Spleen (tissue), 11 donors: Measurements from ENCODE around the gene PTPRN2. TPM values are rescaled to one million over a fixed set of nuclear protein-coding genes. Genes with fewer than 3 reads are reported as not detected.
A peak's percentile ranks its signal among the peaks of the same experiment; 100 is the strongest.

Source experiments
- DNase-seq: peaks from one replicate; pipeline ENCODE4 v3.0.0-alpha.2; 2020
- H3K27ac ChIP-seq, 8 donors: fragments of 200-600 bp; sonication (generic) in 7 of 8; 1 replicate in 4 of 8; 2 replicates in 4 of 8; pipeline versions ENCODE4 v1.5.0 to v1.8.0; 2016 to 2021; ENCODE audit warnings: inconsistent platforms in 4 of 8, mild to moderate bottlenecking in 4 of 8, moderate library complexity in 1 of 8
- H3K27me3 ChIP-seq, 7 donors: fragments of 200-600 bp; sonication (generic) in 6 of 7; replicated peaks in 1 of 7; 1 replicate in 4 of 7; 2 replicates in 3 of 7; pipeline versions ENCODE4 v1.5.0 to v1.8.0; 2016 to 2021; ENCODE audit warnings: inconsistent platforms in 3 of 7, mild to moderate bottlenecking in 1 of 7
- H3K36me3 ChIP-seq, 6 donors: fragments of 200-600 bp; sonication (generic) in 5 of 6; 1 replicate in 4 of 6; 2 replicates in 2 of 6; pipeline versions ENCODE4 v1.5.0 to v1.8.0; 2016 to 2021; ENCODE audit warnings: inconsistent platforms in 2 of 6
- H3K4me1 ChIP-seq, 6 donors: fragments of 200-600 bp; sonication (generic) in 5 of 6; 1 replicate in 3 of 6; 2 replicates in 3 of 6; pipeline versions ENCODE4 v1.5.0 to v1.8.0; 2016 to 2021; ENCODE audit warnings: inconsistent platforms in 3 of 6
- H3K4me3 ChIP-seq, 8 donors: fragments of 200-600 bp; sonication (generic) in 7 of 8; 1 replicate in 4 of 8; 2 replicates in 4 of 8; pipeline versions ENCODE4 v1.5.0 to v1.8.0; 2016 to 2021; ENCODE audit warnings: inconsistent platforms in 4 of 8, mild to moderate bottlenecking in 4 of 8, moderate library complexity in 2 of 8
- H3K9me3 ChIP-seq, 8 donors: fragments of 200-600 bp; sonication (generic) in 7 of 8; 1 replicate in 4 of 8; 2 replicates in 4 of 8; pipeline versions ENCODE4 v1.5.0 to v1.8.0; 2016 to 2021; ENCODE audit warnings: inconsistent platforms in 4 of 8
- POLR2A ChIP-seq, 3 donors: fragments of 450-650 bp; IDR thresholded peaks; one replicate each; pipeline ENCODE4 v1.5.1; 2017; ENCODE audit warnings: antibody characterized with exemption in 3 of 3, mild to moderate bottlenecking in 1 of 3
- POLR2AphosphoS5 ChIP-seq, 3 donors: sonication (generic); formaldehyde crosslinking; IDR thresholded peaks; one replicate each; pipeline ENCODE4 v1.5.1; 2017; ENCODE audit warnings: antibody characterized with exemption in 3 of 3
- WGBS, 5 donors: extraction: QIAGEN DNeasy Blood & Tissue Kit in 3 of 5; methylation state at CpG; one replicate each; pipeline versions ENCODE4 v1.1.5 to v1.1.7; 2013 to 2018; 5-methylcytosine and 5-hydroxymethylcytosine counted together
- intact Hi-C: fragments of 100-400 bp; cut with DNase I; formaldehyde crosslinking; loops from one replicate; pipeline ENCODE4 v1.15.0; 2023; ENCODE audit warnings: low total_unique reads
- polyA plus RNA-seq, 3 donors: library from polyadenylated mRNA; stranded (reverse); fragments of 200-250 nt; gene quantifications; one replicate each; pipeline ENCODE4 v1.2.1, GENCODE V29; 2013
- total RNA-seq, 7 donors: library from RNA; depleted of rRNA in 3 of 7; stranded (reverse); fragments of >200 nt in 3 of 7; fragmentation: NEBNext Ultra II Directional in 4 of 7; extraction: Animal tissue kit (Norgen Biotek cat#: 25700) in 4 of 7; gene quantifications; one replicate each; pipeline versions ENCODE4 v1.1.0 to v1.2.1, GENCODE V29; 2016 to 2021
- TF ChIP-seq, protein P1 (sequence below), 11 experiments: fragments of 200-600 bp in 7 of 11; fragments of 450-650 bp in 4 of 11; sonication (generic) in 4 of 11; IDR thresholded peaks in 8 of 11; conservative IDR thresholded peaks in 3 of 11; 1 replicate in 7 of 11; 2 replicates in 4 of 11; pipeline versions ENCODE4 v1.4.0 to v1.8.0; 2016 to 2021; ENCODE audit warnings: antibody characterized with exemption in 11 of 11, inconsistent platforms in 4 of 11, mild to moderate bottlenecking in 1 of 11
- donor health status: healthy with polysubstance abuse.
- donor health status: DM: no; HTN: no; CAD: no; lungs with moderate emphysema.
- donor health status: DM: no; HTN: no; CAD: no.
- donor health status: Bipolar disorder and iron deficiency.
- donor health status: healthy.
- donor health status: DM: no; HTN: no; CAD: no.
- donor health status: DM: yes; HTN: yes; CAD: no.

Gene PTPRN2
- total and polyA plus RNA-seq, 10 donors: 7.0 to 22.8 (median 16.8) TPM

DNA sequence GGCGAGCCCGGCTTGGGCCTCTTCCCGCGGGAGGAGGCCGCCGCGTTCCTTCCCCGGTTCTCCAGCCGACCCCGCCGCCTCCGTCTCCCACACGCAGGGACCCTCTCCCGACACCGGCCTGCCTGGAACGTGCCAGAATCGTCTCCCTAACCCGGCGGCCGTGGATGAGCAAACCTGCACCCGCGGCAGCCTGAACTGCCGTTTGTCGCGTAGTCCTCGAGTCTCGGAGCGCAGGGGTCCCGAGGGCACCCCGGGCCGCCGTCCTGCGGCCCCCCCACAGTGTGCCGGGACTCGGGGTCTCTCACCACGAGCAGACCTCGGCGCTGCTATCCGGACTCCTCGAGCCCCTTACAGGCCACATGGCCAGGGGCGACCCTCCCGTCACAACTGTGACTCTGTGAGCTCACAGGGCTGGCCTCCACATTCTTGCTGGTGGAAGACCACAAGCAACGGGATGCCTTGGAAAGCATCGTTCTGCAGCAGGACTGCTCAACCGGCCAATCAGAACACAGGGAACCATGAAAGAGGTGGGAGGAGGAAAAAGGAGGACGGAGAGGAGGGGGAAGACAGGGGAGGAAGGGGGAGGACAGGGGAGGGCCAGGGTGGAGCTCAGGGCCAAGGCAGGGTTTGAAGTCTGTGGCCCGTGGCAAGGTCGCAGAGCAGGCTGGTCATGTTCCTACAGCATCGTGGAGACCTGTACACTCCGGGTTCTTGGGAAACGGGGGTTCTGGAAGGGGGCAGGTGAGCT lies 973.9 kb downstream of the PTPRN2 start:
- Histone ChIP-seq H3K9me3 (peaks cover 0 to 12% (median 0%) of the 10 kb centered on the region in 8 donors), H3K4me3 (peak overlapping the region; percentile 34 to 74 (median 46)), H3K27ac (peak overlapping the region in 5 of 8 donors; percentile 29 to 61 (median 46)), H3K4me1 (peaks cover 0 to 25% (median 11%) of the 10 kb centered on the region in 6 donors), H3K36me3 (no peaks in the 10 kb centered on the region), H3K27me3 (peaks cover 0 to 18% (median 0%) of the 10 kb centered on the region in 7 donors)
- TF ChIP-seq, protein P1, sequence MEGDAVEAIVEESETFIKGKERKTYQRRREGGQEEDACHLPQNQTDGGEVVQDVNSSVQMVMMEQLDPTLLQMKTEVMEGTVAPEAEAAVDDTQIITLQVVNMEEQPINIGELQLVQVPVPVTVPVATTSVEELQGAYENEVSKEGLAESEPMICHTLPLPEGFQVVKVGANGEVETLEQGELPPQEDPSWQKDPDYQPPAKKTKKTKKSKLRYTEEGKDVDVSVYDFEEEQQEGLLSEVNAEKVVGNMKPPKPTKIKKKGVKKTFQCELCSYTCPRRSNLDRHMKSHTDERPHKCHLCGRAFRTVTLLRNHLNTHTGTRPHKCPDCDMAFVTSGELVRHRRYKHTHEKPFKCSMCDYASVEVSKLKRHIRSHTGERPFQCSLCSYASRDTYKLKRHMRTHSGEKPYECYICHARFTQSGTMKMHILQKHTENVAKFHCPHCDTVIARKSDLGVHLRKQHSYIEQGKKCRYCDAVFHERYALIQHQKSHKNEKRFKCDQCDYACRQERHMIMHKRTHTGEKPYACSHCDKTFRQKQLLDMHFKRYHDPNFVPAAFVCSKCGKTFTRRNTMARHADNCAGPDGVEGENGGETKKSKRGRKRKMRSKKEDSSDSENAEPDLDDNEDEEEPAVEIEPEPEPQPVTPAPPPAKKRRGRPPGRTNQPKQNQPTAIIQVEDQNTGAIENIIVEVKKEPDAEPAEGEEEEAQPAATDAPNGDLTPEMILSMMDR (IDR thresholded peaks at IDR 0.05 in 8 of 11, conservative IDR thresholded peaks at IDR 0.05 in 3 of 11): no peak
- TF ChIP-seq POLR2A (IDR thresholded peaks at IDR 0.05) (no peak), POLR2AphosphoS5 (IDR thresholded peaks at IDR 0.05) (no peak)
- DNase-seq: peak; percentile 79
- WGBS, 5 donors: 36 to 56% (median 43%) methylated on average over 35 to 51 of the region's 51 CpGs
- intact Hi-C loops: no loop called here

DNA sequence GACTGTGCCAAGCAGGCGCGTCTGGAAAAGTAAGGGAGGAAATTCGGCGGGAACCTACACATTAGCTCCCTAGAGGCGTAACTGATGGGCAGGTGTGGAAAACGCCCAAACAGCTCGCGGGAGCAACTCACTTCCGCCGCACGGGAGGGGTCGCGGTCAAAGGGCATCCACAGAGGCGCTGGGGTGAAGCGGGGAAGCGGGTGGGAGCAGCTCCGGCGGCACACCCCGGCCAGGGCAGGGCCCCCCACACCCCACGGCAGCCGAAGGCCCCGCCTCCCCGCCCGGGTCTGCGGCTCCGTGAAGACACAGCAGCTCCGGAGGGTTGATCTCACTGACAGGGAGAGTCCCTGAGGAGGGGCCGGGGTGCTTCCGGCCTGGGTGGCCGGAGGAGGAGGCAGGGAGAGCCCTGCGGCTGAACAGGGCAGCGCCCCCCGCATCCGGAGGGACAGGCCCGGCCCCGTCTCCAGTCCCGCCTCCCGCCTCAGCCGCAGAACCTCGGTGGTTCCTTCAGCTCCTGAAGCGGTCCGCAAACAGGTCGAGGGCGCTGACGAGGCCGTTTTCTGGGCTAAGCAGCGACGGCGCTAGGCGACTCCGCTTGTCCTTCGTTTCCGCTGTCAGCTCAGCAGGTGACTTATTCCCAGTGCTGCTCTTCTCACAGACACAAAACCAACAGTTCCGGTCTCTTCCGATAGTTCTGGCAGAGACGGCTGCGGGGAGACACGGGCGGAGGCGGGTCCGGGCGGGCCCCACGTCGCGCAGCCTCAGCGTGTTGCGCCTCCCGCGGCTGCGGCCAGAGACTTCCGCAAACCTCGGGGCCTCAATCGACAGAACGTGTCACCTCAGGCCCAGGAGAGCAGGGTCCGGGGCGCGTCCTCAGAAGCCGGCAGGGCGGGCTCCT lies 974.7 kb downstream of the PTPRN2 start:
- Histone ChIP-seq H3K27ac (peak overlapping the region in 6 of 8 donors; percentile 29 to 62 (median 48)), H3K4me1 (peaks cover 0 to 25% (median 11%) of the 10 kb centered on the region in 6 donors), H3K27me3 (peaks cover 0 to 18% (median 0%) of the 10 kb centered on the region in 7 donors), H3K9me3 (peaks cover 0 to 15% (median 0%) of the 10 kb centered on the region in 8 donors), H3K36me3 (no peaks in the 10 kb centered on the region), H3K4me3 (peak overlapping the region; percentile 34 to 74 (median 46))
- TF ChIP-seq, protein P1 (IDR thresholded peaks at IDR 0.05 in 8 of 11, conservative IDR thresholded peaks at IDR 0.05 in 3 of 11): peak in 2 of 11 experiments; percentile 9 to 14
- TF ChIP-seq POLR2AphosphoS5 (IDR thresholded peaks at IDR 0.05): peak in 2 of 3 donors; percentile 64 to 71
- no peak for TF ChIP-seq POLR2A (IDR thresholded peaks at IDR 0.05)
- intact Hi-C loops: no loop called here
- DNase-seq: peak; percentile 93
- 5 to 33% (median 25%) methylated on average over 60 to 79 of the region's 79 CpGs for WGBS, 5 donors

DNA sequence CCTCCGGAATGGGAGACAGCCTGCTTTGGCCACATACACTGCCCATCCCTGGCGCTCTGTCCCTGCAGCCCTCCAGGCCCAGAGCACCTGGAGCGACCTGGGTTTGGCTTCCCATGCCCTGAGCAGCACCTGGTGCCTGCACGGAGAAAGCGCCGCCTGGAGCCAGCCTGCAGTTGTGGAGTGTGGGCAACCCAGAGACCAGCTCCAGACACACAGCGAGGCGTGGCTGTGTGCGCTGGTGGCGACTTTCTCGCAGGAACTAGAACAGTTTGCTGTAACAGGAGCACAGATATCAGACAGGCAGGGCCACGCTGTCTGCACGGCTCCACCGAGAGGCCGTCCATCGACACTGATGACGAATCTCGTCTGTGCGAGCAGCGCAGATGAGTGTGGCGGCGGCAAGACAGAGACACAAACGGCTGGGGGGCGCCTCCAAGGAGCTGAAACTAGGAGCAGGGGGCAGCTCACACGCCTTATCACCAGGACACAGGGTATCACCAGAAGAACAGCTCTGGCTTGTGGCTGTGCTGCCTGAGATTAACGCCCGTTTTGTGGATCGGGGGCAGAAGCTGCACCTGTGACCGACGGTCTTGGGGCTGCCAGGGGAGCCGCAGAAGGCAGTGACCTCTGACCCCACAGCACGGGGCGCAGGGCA lies 975.5 kb downstream of the PTPRN2 start:
- Histone ChIP-seq H3K4me3 (peak overlapping the region in 7 of 8 donors; percentile 34 to 74 (median 49)), H3K27me3 (peaks cover 0 to 18% (median 0%) of the 10 kb centered on the region in 7 donors), H3K9me3 (peaks cover 0 to 15% (median 0%) of the 10 kb centered on the region in 8 donors), H3K4me1 (peaks cover 0 to 25% (median 11%) of the 10 kb centered on the region in 6 donors), H3K36me3 (no peaks in the 10 kb centered on the region), H3K27ac (peak overlapping the region in 1 of 8 donors; percentile 61)
- intact Hi-C loops: no loop called here
- peak; percentile 80 for DNase-seq
- 78 to 90% (median 83%) methylated on average over 28 to 33 of the region's 33 CpGs for WGBS, 5 donors
- TF ChIP-seq, protein P1 (IDR thresholded peaks at IDR 0.05 in 8 of 11, conservative IDR thresholded peaks at IDR 0.05 in 3 of 11): no peak
- TF ChIP-seq POLR2A (IDR thresholded peaks at IDR 0.05): no peak
- TF ChIP-seq POLR2AphosphoS5 (IDR thresholded peaks at IDR 0.05): no peak
